Activated CD4-positive, alpha-beta T cell treated with anti-CD3 and anti-CD28 coated beads for 1 hour (primary cell): Measurements from ENCODE around the gene RIC3.

ENCODE experiments used
- DNase-seq: peaks from one replicate; pipeline ENCODE4 v3.0.0-alpha.2; 2020

The RIC3 gene

GRCh38 chr11:8102296-8102915 is 66.4 kb downstream of the RIC3 start:
- DNase-seq = no peak

- no peak for DNase-seq
Observed at GRCh38 chr11:8101421-8101820, 67.4 kb downstream of the RIC3 start.

GRCh38 chr11:8100605-8101004 is 68.2 kb downstream of the RIC3 start:
- DNase-seq = no peak

- DNase-seq = no peak
Observed at GRCh38 chr11:8100158-8100557, 68.7 kb downstream of the RIC3 start.

- peak; percentile 57 for DNase-seq
Observed at GRCh38 chr11:8099291-8099899, 69.4 kb downstream of the RIC3 start.

GRCh38 chr11:8098879-8099278 is 69.9 kb downstream of the RIC3 start:
- DNase-seq = no peak

- DNase-seq = no peak
Observed at GRCh38 chr11:8098361-8098760, 70.5 kb downstream of the RIC3 start.

- DNase-seq = no peak
Observed at GRCh38 chr11:8097926-8098325, 70.9 kb downstream of the RIC3 start.

- no peak for DNase-seq
Observed at GRCh38 chr11:8097468-8097867, 71.4 kb downstream of the RIC3 start.

- no peak for DNase-seq
Observed at GRCh38 chr11:8097062-8097461, 71.8 kb downstream of the RIC3 start.

GRCh38 chr11:8096575-8096974 is 72.2 kb downstream of the RIC3 start:
- no peak for DNase-seq

GRCh38 chr11:8095806-8096522 is 72.9 kb downstream of the RIC3 start:
- no peak for DNase-seq

- DNase-seq = no peak
Observed at GRCh38 chr11:8095371-8095770, 73.5 kb downstream of the RIC3 start.

- no peak for DNase-seq
Observed at GRCh38 chr11:8094656-8095055, 74.2 kb downstream of the RIC3 start.

- DNase-seq = no peak
Observed at GRCh38 chr11:8093931-8094575, 74.8 kb downstream of the RIC3 start.

- DNase-seq = no peak
Observed at GRCh38 chr11:8092587-8093424, 76.0 kb downstream of the RIC3 start.

GRCh38 chr11:8091721-8092120 is 77.1 kb downstream of the RIC3 start:
- DNase-seq = no peak

GRCh38 chr11:8090756-8091155 is 78.1 kb downstream of the RIC3 start:
- no peak for DNase-seq

GRCh38 chr11:8089791-8090510 is 78.9 kb downstream of the RIC3 start:
- DNase-seq = no peak

GRCh38 chr11:8087756-8088155 is 81.1 kb downstream of the RIC3 start:
- DNase-seq = no peak

GRCh38 chr11:8087185-8087584 is 81.6 kb downstream of the RIC3 start:
- DNase-seq = no peak

GRCh38 chr11:8086571-8086970 is 82.3 kb downstream of the RIC3 start:
- no peak for DNase-seq
